NT2/D1 (cell line): ENCODE data around the gene PBX1.
A peak's percentile ranks its signal among the peaks of the same experiment; 100 is the strongest.

ENCODE experiments used
- DNase-seq: peaks from one replicate; pipeline ENCODE4 v3.0.0-alpha.2; 2011; ENCODE audit warnings: low read depth, low spot score
- H3K27me3 ChIP-seq: 2 replicates; pipeline ENCODE4 v1.6.0; 2011; ENCODE audit warnings: mild to moderate bottlenecking; ENCODE audit not compliant: insufficient read length, insufficient read depth
- H3K36me3 ChIP-seq: 2 replicates; pipeline ENCODE4 v1.6.1; 2011; ENCODE audit warnings: mild to moderate bottlenecking, low read length, mixed read lengths; ENCODE audit not compliant: insufficient read depth, insufficient read length
- H3K4me1 ChIP-seq: 2 replicates; pipeline ENCODE4 v1.5.1; 2011; ENCODE audit not compliant: insufficient read depth, insufficient read length
- H3K4me3 ChIP-seq: 2 replicates; pipeline ENCODE4 v1.5.1; 2011; ENCODE audit warnings: low read depth; ENCODE audit not compliant: insufficient read length
- H3K9ac ChIP-seq: 2 replicates; pipeline ENCODE4 v1.6.0; 2011; ENCODE audit warnings: low read depth; ENCODE audit not compliant: insufficient read length
- H3K9me3 ChIP-seq: 2 replicates; pipeline ENCODE4 v1.5.1; 2011; ENCODE audit warnings: mild to moderate bottlenecking, low read length; ENCODE audit not compliant: insufficient read depth
- SUZ12 ChIP-seq: IDR thresholded peaks from 2 replicates; pipeline ENCODE4 v1.6.1; 2011; ENCODE audit not compliant: insufficient read length, insufficient read depth; ENCODE audit errors: extremely low read depth
- YY1 ChIP-seq: IDR thresholded peaks from 2 replicates; pipeline ENCODE4 v1.6.1; 2011; ENCODE audit not compliant: insufficient read length, insufficient read depth
- ZNF274 ChIP-seq: IDR thresholded peaks from 2 replicates; pipeline ENCODE4 v1.6.1; 2011; ENCODE audit warnings: mild to moderate bottlenecking, low read depth, low read length

Gene PBX1

GRCh38 chr1:164592634-164593033, 33.6 kb downstream of the PBX1 start:
- H3K9ac ChIP-seq: no peak overlapping the region
- H3K4me3 ChIP-seq: no peak overlapping the region
- no peak for TF ChIP-seq ZNF274
- no peak for TF ChIP-seq SUZ12
- no peak for TF ChIP-seq YY1
- no peak for DNase-seq
- peaks cover 12% of the 10 kb centered on the region for H3K4me1 ChIP-seq
- no peaks in the 10 kb centered on the region for H3K27me3 ChIP-seq
- H3K36me3 ChIP-seq: peaks cover 15% of the 10 kb centered on the region
- no peaks in the 10 kb centered on the region for H3K9me3 ChIP-seq

- no peak overlapping the region for H3K9ac ChIP-seq
- no peaks in the 10 kb centered on the region for H3K27me3 ChIP-seq
- TF ChIP-seq ZNF274: no peak
- no peak for TF ChIP-seq YY1
- no peak for TF ChIP-seq SUZ12
- peaks cover 12% of the 10 kb centered on the region for H3K36me3 ChIP-seq
- no peaks in the 10 kb centered on the region for H3K9me3 ChIP-seq
- H3K4me1 ChIP-seq: peaks cover 5% of the 10 kb centered on the region
- no peak overlapping the region for H3K4me3 ChIP-seq
- DNase-seq: no peak
Observed at GRCh38 chr1:164595212-164595611, 36.2 kb downstream of the PBX1 start.

DNA sequence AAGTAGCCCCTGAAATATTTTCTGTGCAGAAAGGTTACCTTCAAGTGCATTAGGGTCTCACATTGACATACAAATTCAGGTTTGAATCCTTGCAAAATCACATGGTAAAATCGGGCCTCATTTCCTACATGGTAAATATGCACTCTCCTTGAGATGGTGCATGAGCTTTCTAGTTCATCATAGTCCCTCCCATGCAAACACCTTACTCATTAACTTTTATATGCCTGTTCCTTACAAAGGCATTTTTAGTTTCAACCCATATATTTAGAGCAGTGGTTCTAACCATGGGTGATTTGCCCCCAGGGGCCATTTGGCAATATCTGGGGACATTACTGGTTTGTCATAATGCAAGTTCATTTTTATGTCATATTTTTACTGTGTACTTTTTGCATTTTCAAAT, 37.2 kb downstream of the PBX1 start:
- H3K9ac ChIP-seq: no peak overlapping the region
- peaks cover 12% of the 10 kb centered on the region for H3K36me3 ChIP-seq
- TF ChIP-seq SUZ12 (no peak), ZNF274 (no peak), YY1 (no peak)
- DNase-seq: no peak
- H3K4me1 ChIP-seq: peaks cover 10% of the 10 kb centered on the region
- no peak overlapping the region for H3K4me3 ChIP-seq
- H3K27me3 ChIP-seq: no peaks in the 10 kb centered on the region
- H3K9me3 ChIP-seq: no peaks in the 10 kb centered on the region

DNA sequence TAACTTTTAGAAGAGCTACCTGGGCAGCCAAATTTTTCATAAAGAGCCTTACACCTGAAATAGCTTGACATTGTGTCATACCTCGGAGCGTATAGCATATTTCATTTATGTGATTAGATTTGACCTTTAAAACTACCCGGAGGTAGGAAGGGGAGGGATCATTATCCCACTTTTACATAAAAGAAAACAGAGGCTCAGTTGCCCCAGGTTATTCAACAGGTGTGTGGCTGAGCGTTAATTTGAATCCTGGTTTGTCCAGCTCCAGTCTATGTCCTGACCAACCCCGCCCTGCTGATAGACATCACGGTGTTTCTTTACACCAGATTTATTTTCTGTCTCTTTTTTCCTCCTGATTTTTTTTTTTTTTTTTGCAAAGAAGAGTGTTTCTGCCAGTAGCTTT, 39.7 kb downstream of the PBX1 start:
- TF ChIP-seq ZNF274: no peak
- TF ChIP-seq YY1: no peak
- no peak for TF ChIP-seq SUZ12
- H3K4me1 ChIP-seq: peaks cover 10% of the 10 kb centered on the region
- H3K9me3 ChIP-seq: no peaks in the 10 kb centered on the region
- H3K4me3 ChIP-seq: no peak overlapping the region
- no peak overlapping the region for H3K9ac ChIP-seq
- no peak for DNase-seq
- peaks cover 12% of the 10 kb centered on the region for H3K36me3 ChIP-seq
- no peaks in the 10 kb centered on the region for H3K27me3 ChIP-seq

DNA sequence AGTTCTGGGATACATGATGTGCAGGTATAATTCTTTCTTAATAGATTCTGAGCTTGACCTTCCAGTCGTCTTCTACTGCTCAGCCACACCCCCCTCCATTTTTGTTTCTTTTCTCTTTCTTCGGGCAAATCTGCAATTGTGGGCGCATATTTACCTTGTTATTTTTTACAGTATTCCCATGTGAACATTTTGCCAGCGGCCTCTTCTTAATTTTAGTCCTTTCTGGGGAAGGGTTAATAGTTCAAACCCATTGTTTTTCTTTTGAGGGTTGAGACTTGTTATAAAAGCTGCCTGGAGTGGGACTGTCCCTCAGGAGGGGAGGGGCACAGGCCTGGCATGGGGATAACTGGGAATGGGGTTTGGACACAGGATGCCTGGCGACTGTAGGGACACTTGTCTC, 40.3 kb downstream of the PBX1 start:
- H3K9ac ChIP-seq: no peak overlapping the region
- H3K36me3 ChIP-seq: peaks cover 15% of the 10 kb centered on the region
- H3K4me3 ChIP-seq: no peak overlapping the region
- H3K4me1 ChIP-seq: peaks cover 13% of the 10 kb centered on the region
- no peak for TF ChIP-seq SUZ12
- H3K9me3 ChIP-seq: no peaks in the 10 kb centered on the region
- no peak for DNase-seq
- H3K27me3 ChIP-seq: no peaks in the 10 kb centered on the region

DNA sequence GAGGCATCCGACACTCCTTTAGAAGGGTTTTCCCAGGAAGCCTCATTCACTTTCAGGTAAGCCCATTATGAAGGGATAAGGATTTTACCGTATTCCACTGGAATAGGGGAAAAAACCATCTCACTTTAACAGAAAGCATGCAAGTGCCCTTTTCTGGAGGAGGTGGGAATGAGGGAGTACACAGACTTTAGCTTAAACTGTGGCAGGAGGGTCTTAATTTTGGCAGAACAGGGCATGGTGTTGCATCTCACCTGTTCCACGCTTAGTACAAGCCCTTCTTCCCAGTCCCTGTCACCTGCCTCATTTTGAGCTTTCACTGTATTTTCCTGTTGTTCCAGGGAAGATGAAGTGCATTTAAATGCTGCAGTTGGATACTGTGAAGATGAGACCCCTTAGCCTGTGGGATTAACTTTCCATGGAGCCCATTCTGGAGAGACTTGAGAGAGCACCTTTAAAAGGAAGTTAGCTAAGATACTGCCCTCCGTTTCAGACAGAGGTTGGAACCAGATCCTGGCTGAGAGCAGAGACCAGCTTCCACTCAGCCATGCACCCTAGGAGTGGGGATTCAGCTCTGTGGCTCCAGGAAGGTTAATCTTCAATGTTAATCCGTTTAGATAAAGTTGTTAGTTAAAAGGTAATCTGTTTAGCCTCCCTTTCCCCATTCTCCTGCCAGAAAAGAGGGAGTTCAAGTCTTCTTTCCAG, 42.6 kb downstream of the PBX1 start:
- H3K9ac ChIP-seq: peak overlapping the region; percentile 6
- peaks cover 14% of the 10 kb centered on the region for H3K4me1 ChIP-seq
- H3K9me3 ChIP-seq: no peaks in the 10 kb centered on the region
- no peak overlapping the region for H3K4me3 ChIP-seq
- no peaks in the 10 kb centered on the region for H3K27me3 ChIP-seq
- DNase-seq: no peak
- H3K36me3 ChIP-seq: peaks cover 16% of the 10 kb centered on the region
- no peak for TF ChIP-seq ZNF274
- TF ChIP-seq YY1: no peak
- TF ChIP-seq SUZ12: no peak

DNA sequence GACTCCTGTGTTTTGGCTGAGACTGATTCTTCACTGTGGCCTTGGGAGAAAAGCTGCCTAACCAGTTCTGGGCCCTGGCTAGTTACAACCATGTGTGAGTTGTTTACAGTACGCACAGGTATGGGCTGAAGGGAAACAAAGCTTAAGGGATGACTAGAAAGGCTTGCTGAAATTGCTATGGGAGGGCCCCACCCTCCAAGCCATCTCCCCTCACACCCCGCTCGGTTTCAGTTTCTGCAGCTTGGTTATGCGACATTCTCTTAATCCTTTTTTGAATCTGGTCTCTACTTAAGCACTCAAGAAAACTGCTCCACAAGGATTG, 43.1 kb downstream of the PBX1 start:
- no peak for DNase-seq
- H3K4me3 ChIP-seq: no peak overlapping the region
- peaks cover 14% of the 10 kb centered on the region for H3K4me1 ChIP-seq

More for the DNA sequence above, 43.1 kb downstream of the PBX1 start:
- Histone ChIP-seq H3K9me3 (no peaks in the 10 kb centered on the region), H3K27me3 (no peaks in the 10 kb centered on the region), H3K36me3 (peaks cover 12% of the 10 kb centered on the region), H3K9ac (peak overlapping the region; percentile 6)
- TF ChIP-seq SUZ12 (no peak), YY1 (no peak), ZNF274 (no peak)
